Activated naive CD4-positive, alpha-beta T cell treated with anti-CD3 and anti-CD28 coated beads for 36 hours (primary cell): ENCODE results near the gene PCDH15. TPM values are rescaled to one million over a fixed set of nuclear protein-coding genes. Genes with fewer than 3 reads are reported as not detected.

Experiments
- CTCF ChIA-PET: fragments of 350-600 bp; sonication (Branson Sonifier 250); formaldehyde crosslinking; loops from one replicate; lab custom pipeline; 2021; ENCODE audit warnings: antibody characterized with exemption; lab: Charles Lee
- DNase-seq: peaks from one replicate; pipeline ENCODE4 v3.0.0-alpha.2; 2020
- H3K27ac Mint-ChIP-seq: one replicate; pipeline ENCODE4 v1.8.0; 2021; ENCODE audit warnings: mild to moderate bottlenecking, mixed read lengths
- H3K27me3 Mint-ChIP-seq: one replicate; pipeline ENCODE4 v1.8.0; 2021; ENCODE audit warnings: low read depth, mixed read lengths
- H3K36me3 Mint-ChIP-seq: one replicate; pipeline ENCODE4 v1.8.0; 2021; ENCODE audit warnings: low read depth, mixed read lengths
- H3K4me1 Mint-ChIP-seq: one replicate; pipeline ENCODE4 v1.8.0; 2021; ENCODE audit warnings: low read depth, mixed read lengths
- H3K4me3 Mint-ChIP-seq: one replicate; pipeline ENCODE4 v1.8.0; 2021; ENCODE audit warnings: mild to moderate bottlenecking, moderate library complexity, mixed read lengths
- H3K9me3 Mint-ChIP-seq: one replicate; pipeline ENCODE4 v1.8.0; 2021; ENCODE audit warnings: mixed read lengths
- intact Hi-C: fragments of 100-400 bp; cut with micrococcal nuclease; formaldehyde crosslinking; loops from one replicate; pipeline ENCODE4 v1.15.1; 2023
- total RNA-seq, 2 experiments: library from RNA; stranded (reverse); gene quantifications; one replicate each; pipeline ENCODE4 v1.2.3, GENCODE V29; 2021

The PCDH15 gene
- total RNA-seq, 2 experiments from 2014 or later = not detected

DNA sequence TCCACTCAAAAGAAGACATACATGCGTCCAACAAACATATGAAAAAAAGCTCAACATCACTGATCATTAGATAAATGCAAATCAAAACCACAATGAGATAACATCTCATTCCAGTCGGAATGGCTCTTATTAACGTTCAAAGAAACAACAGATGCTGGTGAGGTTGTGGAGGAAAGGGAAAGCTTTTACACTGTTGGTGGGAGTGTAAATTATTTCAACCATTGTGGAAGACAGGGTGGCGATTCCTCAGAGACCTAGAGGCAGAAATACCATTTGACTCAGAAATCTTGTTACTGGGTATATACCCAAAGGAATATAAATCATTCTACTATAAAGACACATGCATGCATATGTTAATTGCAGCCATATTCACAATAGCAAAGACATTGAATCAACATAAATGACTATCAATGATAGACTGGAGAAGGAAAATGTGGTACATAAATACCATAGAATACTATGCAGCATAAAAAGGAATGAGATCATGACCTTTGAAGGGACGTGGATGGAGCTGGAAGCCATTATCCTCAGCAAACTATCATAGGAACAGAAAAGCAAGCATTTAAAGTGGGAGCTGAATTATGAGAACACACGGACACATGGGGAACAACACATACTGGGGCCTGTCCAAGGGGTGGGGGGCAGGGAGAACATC is 28.4 kb downstream of the PCDH15 start:
- Mint-ChIP-seq H3K9me3 (peaks cover 3% of the 10 kb centered on the region), H3K4me3 (no peak overlapping the region), H3K27me3 (no peaks in the 10 kb centered on the region), H3K4me1 (no peaks in the 10 kb centered on the region), H3K27ac (no peak overlapping the region), H3K36me3 (no peaks in the 10 kb centered on the region)
- no peak for DNase-seq
- CTCF ChIA-PET = no interaction called here
- intact Hi-C loops = no loop called here

DNA sequence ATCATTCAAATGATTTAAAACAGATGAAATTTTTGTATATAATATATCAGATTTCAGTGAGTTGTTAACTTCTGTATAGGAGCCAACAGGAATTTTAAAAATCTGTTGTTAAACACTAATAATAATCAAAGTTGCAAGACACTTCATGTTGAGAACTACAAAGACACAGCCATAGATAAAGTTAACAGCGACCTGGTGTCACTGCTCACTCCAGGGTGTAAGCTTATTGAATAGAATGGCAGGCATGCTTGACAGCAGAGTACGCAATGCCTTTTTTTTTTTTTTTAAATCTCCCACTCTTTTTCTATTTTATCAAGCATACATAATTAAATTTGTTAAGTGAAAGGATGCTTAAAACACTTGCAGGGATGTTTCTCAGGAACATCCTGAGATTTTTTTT is 32.0 kb downstream of the PCDH15 start:
- intact Hi-C loops = no loop called here
- H3K27me3 Mint-ChIP-seq = no peaks in the 10 kb centered on the region
- no peak overlapping the region for H3K27ac Mint-ChIP-seq
- no peaks in the 10 kb centered on the region for H3K36me3 Mint-ChIP-seq
- DNase-seq = no peak
- CTCF ChIA-PET = no interaction called here
- no peak overlapping the region for H3K4me3 Mint-ChIP-seq
- peaks cover 2% of the 10 kb centered on the region for H3K9me3 Mint-ChIP-seq
- no peaks in the 10 kb centered on the region for H3K4me1 Mint-ChIP-seq

DNA sequence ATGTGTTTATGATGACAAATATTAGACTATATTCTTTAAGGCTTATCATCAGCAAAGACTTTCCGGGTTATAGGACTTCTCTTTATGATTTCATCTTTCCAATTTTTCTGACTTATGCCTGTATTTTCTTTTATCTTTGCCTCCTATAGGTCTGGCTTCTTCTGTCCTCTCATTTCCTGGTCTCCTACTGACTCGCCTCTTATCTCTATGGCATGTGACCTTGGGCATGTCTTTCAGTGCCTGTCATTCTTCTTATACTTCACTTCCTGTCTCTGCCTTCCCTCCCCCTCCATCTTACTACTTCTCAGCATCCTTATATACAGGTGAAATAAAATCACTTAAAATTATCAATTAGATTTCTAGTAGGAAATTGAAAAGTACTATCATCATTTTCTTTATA is 42.2 kb downstream of the PCDH15 start:
- CTCF ChIA-PET = no interaction called here
- DNase-seq = no peak
- H3K4me1 Mint-ChIP-seq = no peaks in the 10 kb centered on the region
- H3K27ac Mint-ChIP-seq = no peak overlapping the region
- peaks cover 4% of the 10 kb centered on the region for H3K9me3 Mint-ChIP-seq
- no peak overlapping the region for H3K4me3 Mint-ChIP-seq
- H3K36me3 Mint-ChIP-seq = no peaks in the 10 kb centered on the region
- H3K27me3 Mint-ChIP-seq = no peaks in the 10 kb centered on the region
- intact Hi-C loops = no loop called here

- Mint-ChIP-seq H3K36me3 (no peaks in the 10 kb centered on the region), H3K4me1 (no peaks in the 10 kb centered on the region), H3K4me3 (no peak overlapping the region), H3K27ac (no peak overlapping the region), H3K27me3 (no peaks in the 10 kb centered on the region), H3K9me3 (peaks cover 5% of the 10 kb centered on the region)
- CTCF ChIA-PET = no interaction called here
- no peak for DNase-seq
- intact Hi-C loops = no loop called here
Measured at GRCh38 chr10:54749623-54750022, 51.4 kb downstream of the PCDH15 start.

GRCh38 chr10:54745436-54745835 is 55.6 kb downstream of the PCDH15 start:
- CTCF ChIA-PET = interaction anchor here (0.6 kb wide), 1 partner anchor 76 kb away, joined by 4 read pairs; no protein-coding TSS in a partner anchor
- peaks cover 7% of the 10 kb centered on the region for H3K9me3 Mint-ChIP-seq
- no peak overlapping the region for H3K27ac Mint-ChIP-seq
- H3K36me3 Mint-ChIP-seq = no peaks in the 10 kb centered on the region
- no peaks in the 10 kb centered on the region for H3K4me1 Mint-ChIP-seq
- no peaks in the 10 kb centered on the region for H3K27me3 Mint-ChIP-seq
- no peak for DNase-seq
- no peak overlapping the region for H3K4me3 Mint-ChIP-seq
- intact Hi-C loops = no loop called here

GRCh38 chr10:54742416-54742815 is 58.6 kb downstream of the PCDH15 start:
- no peak overlapping the region for H3K27ac Mint-ChIP-seq
- CTCF ChIA-PET = interaction anchor here (0.6 kb wide), 1 partner anchor 1557 kb away, joined by 3 read pairs; no protein-coding TSS in a partner anchor
- H3K9me3 Mint-ChIP-seq = peaks cover 9% of the 10 kb centered on the region
- intact Hi-C loops = no loop called here
- H3K4me1 Mint-ChIP-seq = no peaks in the 10 kb centered on the region
- no peaks in the 10 kb centered on the region for H3K27me3 Mint-ChIP-seq
- H3K4me3 Mint-ChIP-seq = no peak overlapping the region
- H3K36me3 Mint-ChIP-seq = no peaks in the 10 kb centered on the region
- no peak for DNase-seq

DNA sequence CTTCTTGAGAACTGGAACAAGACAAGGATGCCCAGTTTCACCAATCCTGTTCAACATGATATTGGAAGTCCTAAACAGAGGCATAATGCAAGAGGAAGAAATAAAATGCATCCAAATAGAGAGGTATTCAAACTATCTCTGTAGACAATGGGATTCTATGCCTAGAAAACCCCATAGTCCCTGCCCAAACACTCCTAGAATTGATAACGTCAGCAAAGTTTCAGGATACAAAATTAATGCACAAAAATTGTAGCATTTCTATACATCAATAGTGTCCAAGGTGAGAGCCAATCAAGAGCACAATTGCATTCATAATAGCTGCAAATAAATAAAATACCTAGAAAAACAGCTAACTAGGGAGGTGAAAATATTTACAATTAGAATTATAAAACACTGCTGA is 72.5 kb downstream of the PCDH15 start:
- no peak overlapping the region for H3K4me3 Mint-ChIP-seq
- H3K27ac Mint-ChIP-seq = no peak overlapping the region
- no peaks in the 10 kb centered on the region for H3K36me3 Mint-ChIP-seq
- DNase-seq = no peak
- intact Hi-C loops = no loop called here
- H3K27me3 Mint-ChIP-seq = no peaks in the 10 kb centered on the region
- H3K9me3 Mint-ChIP-seq = peaks cover 8% of the 10 kb centered on the region
- CTCF ChIA-PET = no interaction called here
- H3K4me1 Mint-ChIP-seq = no peaks in the 10 kb centered on the region

- Mint-ChIP-seq H3K4me1 (no peaks in the 10 kb centered on the region), H3K27ac (no peak overlapping the region), H3K36me3 (no peaks in the 10 kb centered on the region), H3K9me3 (peaks cover 20% of the 10 kb centered on the region), H3K4me3 (no peak overlapping the region), H3K27me3 (no peaks in the 10 kb centered on the region)
- no peak for DNase-seq
- CTCF ChIA-PET = no interaction called here
- intact Hi-C loops = no loop called here
Measured at GRCh38 chr10:54722075-54722474, 79.0 kb downstream of the PCDH15 start.

DNA sequence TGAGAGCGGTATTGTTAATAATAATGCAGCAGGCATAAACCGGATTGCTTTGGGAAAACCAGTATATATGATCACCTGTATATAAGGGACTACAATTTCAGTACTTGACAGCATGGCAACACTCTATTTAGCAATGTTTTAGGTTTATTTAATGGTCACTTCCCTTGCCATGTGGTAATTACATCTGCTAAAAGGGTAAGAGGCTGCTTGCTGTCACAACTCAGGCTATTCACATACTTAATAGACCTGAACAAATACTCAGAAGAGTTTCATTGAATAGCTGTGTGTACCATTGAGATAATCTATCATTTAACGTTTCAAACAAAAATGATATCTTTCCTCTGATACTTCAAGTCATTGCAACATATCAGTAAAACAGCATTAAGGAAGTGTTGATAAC is 90.1 kb downstream of the PCDH15 start:
- no peaks in the 10 kb centered on the region for H3K27me3 Mint-ChIP-seq
- no peaks in the 10 kb centered on the region for H3K36me3 Mint-ChIP-seq
- intact Hi-C loops = no loop called here
- no peak overlapping the region for H3K27ac Mint-ChIP-seq
- CTCF ChIA-PET = no interaction called here
- H3K4me1 Mint-ChIP-seq = no peaks in the 10 kb centered on the region
- DNase-seq = no peak
- no peak overlapping the region for H3K4me3 Mint-ChIP-seq
- H3K9me3 Mint-ChIP-seq = peaks cover 1% of the 10 kb centered on the region

DNA sequence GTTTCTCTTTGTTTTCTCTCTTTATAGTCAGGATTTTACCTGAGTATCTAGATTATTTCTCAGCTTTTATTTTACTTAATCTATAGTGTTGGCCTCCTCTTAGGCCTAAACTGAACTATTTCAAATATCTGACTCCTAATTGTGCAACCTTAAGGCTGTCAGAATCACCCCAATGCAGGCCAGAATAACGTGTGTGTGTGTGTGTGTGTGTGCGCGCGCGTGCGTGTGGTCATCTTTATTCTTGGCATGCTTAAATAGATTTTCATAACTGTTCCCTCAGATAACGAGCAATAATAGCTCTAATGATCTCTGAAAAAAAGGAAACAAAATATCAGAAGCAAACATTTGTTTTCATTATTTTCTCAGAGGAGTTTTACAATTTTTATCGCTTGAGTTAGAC is 92.4 kb downstream of the PCDH15 start:
- Mint-ChIP-seq H3K36me3 (no peaks in the 10 kb centered on the region), H3K4me3 (no peak overlapping the region), H3K9me3 (no peaks in the 10 kb centered on the region), H3K4me1 (no peaks in the 10 kb centered on the region), H3K27ac (no peak overlapping the region), H3K27me3 (no peaks in the 10 kb centered on the region)
- CTCF ChIA-PET = no interaction called here
- DNase-seq = no peak
- intact Hi-C loops = no loop called here

- intact Hi-C loops = no loop called here
Measured at GRCh38 chr10:54708021-54708420, 93.0 kb downstream of the PCDH15 start.

GRCh38 chr10:54702583-54703485 is 98.2 kb downstream of the PCDH15 start:
- intact Hi-C loops = no loop called here
- no peaks in the 10 kb centered on the region for H3K27me3 Mint-ChIP-seq
- H3K36me3 Mint-ChIP-seq = no peaks in the 10 kb centered on the region
- DNase-seq = no peak
- H3K4me3 Mint-ChIP-seq = no peak overlapping the region
- no peaks in the 10 kb centered on the region for H3K4me1 Mint-ChIP-seq
- peaks cover 12% of the 10 kb centered on the region for H3K9me3 Mint-ChIP-seq
- H3K27ac Mint-ChIP-seq = no peak overlapping the region
- CTCF ChIA-PET = no interaction called here

More at GRCh38 chr10:54708021-54708420, 93.0 kb downstream of the PCDH15 start:
- Mint-ChIP-seq H3K4me3 (no peak overlapping the region), H3K36me3 (no peaks in the 10 kb centered on the region), H3K4me1 (no peaks in the 10 kb centered on the region), H3K9me3 (no peaks in the 10 kb centered on the region), H3K27ac (no peak overlapping the region), H3K27me3 (no peaks in the 10 kb centered on the region)
- CTCF ChIA-PET = no interaction called here
- DNase-seq = no peak

DNA sequence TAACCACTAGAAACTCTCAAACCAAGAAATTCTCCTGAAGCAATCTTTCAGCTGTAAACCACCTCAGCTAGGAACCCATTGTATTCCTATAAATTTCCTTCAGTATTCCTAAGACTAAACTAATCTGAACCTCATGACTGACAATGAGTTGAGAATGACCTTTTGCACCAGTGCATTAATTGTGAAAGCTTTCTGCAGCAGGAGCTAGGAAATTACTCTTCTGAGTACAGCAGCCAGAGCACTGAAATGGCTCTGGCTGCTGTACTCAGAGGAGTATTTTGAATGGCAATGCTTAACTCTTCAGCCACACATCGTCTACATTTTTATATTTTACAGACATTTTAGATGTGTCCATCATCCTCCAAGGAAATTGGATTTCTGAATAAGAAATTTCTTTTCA is 109.7 kb downstream of the PCDH15 start:
- Mint-ChIP-seq H3K9me3 (peaks cover 4% of the 10 kb centered on the region), H3K4me3 (no peak overlapping the region), H3K4me1 (no peaks in the 10 kb centered on the region), H3K27me3 (no peaks in the 10 kb centered on the region), H3K36me3 (no peaks in the 10 kb centered on the region), H3K27ac (no peak overlapping the region)
- CTCF ChIA-PET = no interaction called here
- intact Hi-C loops = no loop called here
- DNase-seq = no peak
